H1 (cell line): Measurements from ENCODE around the gene BCL2. TPM values are rescaled to one million over a fixed set of nuclear protein-coding genes. Genes with fewer than 3 reads are reported as not detected.

Source experiments
- CTCF ChIA-PET: fragments of 300-600 bp; sonication (Branson Sonifier 250); formaldehyde crosslinking; loops from one replicate; lab custom pipeline; 2021; ENCODE audit not compliant: partially characterized antibody; lab: Charles Lee
- POLR2A ChIA-PET: fragments of 300-600 bp; sonication (Branson Sonifier 250); formaldehyde crosslinking; loops from one replicate; lab custom pipeline; 2021; ENCODE audit warnings: inconsistent platforms; ENCODE audit not compliant: partially characterized antibody; lab: Charles Lee
- DNase-seq, 2 experiments: peaks; one replicate each; pipeline versions ENCODE4 v3.0.0 to v3.0.0-alpha.2; 2010 to 2022; ENCODE audit warnings: low spot score in 2 of 2, low read depth in 1 of 2, mixed read lengths in 1 of 2
- FAIRE-seq: peaks from 2 replicates; lab custom pipeline; 2011; peaks lifted over from hg19 to GRCh38; lab: Jason Lieb, UNC
- H2AFZ ChIP-seq: 2 replicates; pipeline ENCODE4 v1.8.1; 2012; ENCODE audit warnings: low read length, inconsistent platforms
- H2AK5ac ChIP-seq: 2 replicates; pipeline ENCODE4 v1.6.1; 2013; ENCODE audit warnings: low read depth, low read length
- H2BK120ac ChIP-seq: replicated peaks from 2 replicates; pipeline ENCODE3; 2013; ENCODE audit warnings: low read depth, low read length, inconsistent platforms
- H2BK12ac ChIP-seq: 2 replicates; pipeline ENCODE4 v1.6.1; 2013; ENCODE audit warnings: low read depth, low read length
- H2BK15ac ChIP-seq: 2 replicates; pipeline ENCODE4 v1.6.1; 2013; ENCODE audit warnings: low read length
- H2BK20ac ChIP-seq: 2 replicates; pipeline ENCODE4 v1.6.1; 2013; ENCODE audit warnings: low read length
- H2BK5ac ChIP-seq: 2 replicates; pipeline ENCODE4 v1.6.1; 2013; ENCODE audit warnings: low read depth, low read length
- H3K14ac ChIP-seq: 2 replicates; pipeline ENCODE4 v1.6.1; 2013; ENCODE audit warnings: inconsistent platforms; ENCODE audit not compliant: insufficient read length
- H3K18ac ChIP-seq: 2 replicates; pipeline ENCODE4 v1.6.1; 2013; ENCODE audit warnings: low read length; ENCODE audit errors: extremely low read depth
- H3K23ac ChIP-seq: 2 replicates; pipeline ENCODE4 v1.6.1; 2013; ENCODE audit warnings: inconsistent platforms; ENCODE audit not compliant: insufficient read length
- H3K23me2 ChIP-seq: 2 replicates; pipeline ENCODE4 v1.6.1; 2013; ENCODE audit warnings: low read depth, low read length
- H3K27ac ChIP-seq: 2 replicates; pipeline ENCODE4 v1.6.1; 2011; ENCODE audit warnings: low read depth, low read length, inconsistent platforms
- H3K27me3 ChIP-seq, 4 experiments: replicated peaks in 1 of 4; 1 replicate in 1 of 4; 2 replicates in 3 of 4; pipeline versions ENCODE4 v1.6.1 to v1.8.1; 2011 to 2013; ENCODE audit warnings: low read length in 3 of 4, mild to moderate bottlenecking in 3 of 4, inconsistent platforms in 2 of 4, mixed read lengths in 2 of 4, moderate library complexity in 1 of 4; ENCODE audit not compliant: control insufficient read depth in 3 of 4, insufficient read depth in 3 of 4; ENCODE audit errors: extremely low read depth in 1 of 4
- H3K36me3 ChIP-seq, 4 experiments: 2 replicates each; pipeline versions ENCODE4 v1.6.1 to v1.8.1; 2011 to 2013; ENCODE audit warnings: mild to moderate bottlenecking in 4 of 4, low read length in 3 of 4, moderate library complexity in 2 of 4, control low read depth in 1 of 4, inconsistent platforms in 1 of 4; ENCODE audit not compliant: insufficient read depth in 4 of 4, control insufficient read depth in 2 of 4
- H3K4ac ChIP-seq: replicated peaks from 2 replicates; pipeline ENCODE3; 2013; ENCODE audit warnings: low read length, low read depth, mixed read lengths, inconsistent platforms; ENCODE audit not compliant: insufficient read length
- H3K4me1 ChIP-seq, 4 experiments: replicated peaks in 1 of 4; 1 replicate in 1 of 4; 2 replicates in 3 of 4; pipeline versions ENCODE4 v1.6.1 to v1.8.1; 2011 to 2013; ENCODE audit warnings: low read length in 3 of 4, inconsistent platforms in 2 of 4, mixed read lengths in 1 of 4; ENCODE audit not compliant: insufficient read depth in 4 of 4, control insufficient read depth in 3 of 4
- H3K4me2 ChIP-seq, 2 experiments: 2 replicates each; pipeline versions ENCODE4 v1.6.1 to v1.8.1; 2011 to 2013; ENCODE audit warnings: low read depth in 2 of 2, low read length in 2 of 2, control low read depth in 1 of 2, inconsistent platforms in 1 of 2, mild to moderate bottlenecking in 1 of 2; ENCODE audit not compliant: insufficient read depth in 1 of 2
- H3K4me3 ChIP-seq, 4 experiments: fragments of 200-600, 300-600 bp in 1 of 4; sonication (generic), shearing (Covaris generic), sonication (Bioruptor Twin) in 1 of 4; 2 replicates each; pipeline versions ENCODE4 v1.5.1 to v1.8.1; 2011 to 2016; ENCODE audit warnings: low read length in 4 of 4, low read depth in 3 of 4, control low read depth in 2 of 4, inconsistent platforms in 2 of 4, mild to moderate bottlenecking in 2 of 4, mixed read lengths in 1 of 4, moderate library complexity in 1 of 4; ENCODE audit not compliant: insufficient read depth in 2 of 4; ENCODE audit errors: extremely low read depth in 1 of 4
- H3K56ac ChIP-seq: replicated peaks from 2 replicates; pipeline ENCODE3; 2013; ENCODE audit warnings: low read depth, mild to moderate bottlenecking, mixed read lengths, low read length, inconsistent platforms; ENCODE audit not compliant: insufficient read length
- H3K79me1 ChIP-seq: 2 replicates; pipeline ENCODE4 v1.6.1; 2013; ENCODE audit warnings: low read depth, low read length, control low read depth
- H3K79me2 ChIP-seq, 2 experiments: 2 replicates each; pipeline versions ENCODE4 v1.6.1 to v1.8.1; 2012 to 2013; ENCODE audit warnings: low read length in 2 of 2, mild to moderate bottlenecking in 2 of 2, inconsistent platforms in 1 of 2; ENCODE audit not compliant: insufficient read depth in 2 of 2, control insufficient read depth in 1 of 2
- H3K9ac ChIP-seq, 4 experiments: replicated peaks in 1 of 4; 1 replicate in 1 of 4; 2 replicates in 3 of 4; pipeline versions ENCODE4 v1.6.1 to v1.8.1; 2011 to 2013; ENCODE audit warnings: low read depth in 3 of 4, low read length in 3 of 4, control low read depth in 2 of 4, mild to moderate bottlenecking in 2 of 4, moderate library complexity in 2 of 4, inconsistent platforms in 1 of 4; ENCODE audit errors: extremely low read depth in 1 of 4
- H3K9me3 ChIP-seq, 2 experiments: 2 replicates each; pipeline versions ENCODE4 v1.6.1 to v1.8.1; 2012 to 2013; ENCODE audit warnings: mild to moderate bottlenecking in 2 of 2, moderate library complexity in 2 of 2, control low read depth in 1 of 2, inconsistent platforms in 1 of 2, low read depth in 1 of 2, low read length in 1 of 2, mixed read lengths in 1 of 2; ENCODE audit not compliant: insufficient read depth in 2 of 2
- H4K20me1 ChIP-seq, 2 experiments: replicated peaks in 1 of 2; 2 replicates each; pipeline versions ENCODE3 to v1.8.1; 2011 to 2013; ENCODE audit warnings: inconsistent platforms in 2 of 2, low read length in 2 of 2, mild to moderate bottlenecking in 1 of 2; ENCODE audit not compliant: insufficient read depth in 2 of 2, control insufficient read depth in 1 of 2
- H4K5ac ChIP-seq: 2 replicates; pipeline ENCODE4 v1.6.1; 2013; ENCODE audit warnings: low read length, low read depth, mixed read lengths, inconsistent platforms; ENCODE audit not compliant: insufficient read length
- H4K8ac ChIP-seq: 2 replicates; pipeline ENCODE4 v1.8.0; 2013; ENCODE audit warnings: mild to moderate bottlenecking, moderate library complexity, low read length, inconsistent platforms; ENCODE audit not compliant: insufficient read depth; ENCODE audit errors: extremely low read depth
- H4K91ac ChIP-seq: replicated peaks from 2 replicates; pipeline ENCODE3; 2013; ENCODE audit warnings: low read length, mixed read lengths, inconsistent platforms; ENCODE audit not compliant: insufficient read length
- CBX5 ChIP-seq: fragments of 300-800, 300-1000 bp; sonication (generic); IDR thresholded peaks from 2 replicates; pipeline ENCODE4 v1.7.1; 2016; ENCODE audit warnings: antibody characterized with exemption, low read length, low read depth
- CHD1 ChIP-seq: IDR thresholded peaks from 2 replicates; pipeline ENCODE4 v1.6.1; 2012; ENCODE audit warnings: low read depth, low read length, improper control_type of control experiment
- EGR1 ChIP-seq: IDR thresholded peaks from 2 replicates; pipeline ENCODE4 v1.6.1; 2011; ENCODE audit warnings: low read depth, low read length, borderline replicate concordance
- NANOG ChIP-seq: IDR thresholded peaks from 2 replicates; pipeline ENCODE4 v1.6.1; 2011; ENCODE audit warnings: low read length, low read depth, mild to moderate bottlenecking, inconsistent platforms; ENCODE audit not compliant: insufficient read depth, poor library complexity, severe bottlenecking
- SP1 ChIP-seq: IDR thresholded peaks from 2 replicates; pipeline ENCODE4 v1.6.1; 2011; ENCODE audit warnings: low read depth, low read length
- SP4 ChIP-seq: IDR thresholded peaks from 2 replicates; pipeline ENCODE4 v1.6.1; 2012; ENCODE audit warnings: low read length, inconsistent platforms
- SRF ChIP-seq: IDR thresholded peaks from 2 replicates; pipeline ENCODE4 v1.6.1; 2011; ENCODE audit warnings: mild to moderate bottlenecking, low read depth, low read length, moderate library complexity
- WGBS, 2 experiments: shearing (Covaris generic) in 1 of 2; methylation state at CpG; one replicate each; pipeline versions ENCODE4 v1.1.6 to v1.1.7; 2013 to 2015; ENCODE audit warnings: low lambda C conversion rate in 2 of 2, mixed read lengths in 2 of 2, inconsistent platforms in 1 of 2, low coverage in 1 of 2, missing lambda C conversion rate in 1 of 2; ENCODE audit not compliant: insufficient replicate concordance in 2 of 2, insufficient coverage in 1 of 2, insufficient read length in 1 of 2; ENCODE audit errors: extremely low coverage in 1 of 2, missing lambda C conversion rate in 1 of 2; 5-methylcytosine and 5-hydroxymethylcytosine counted together
- polyA plus RNA-seq, 7 experiments: library from polyadenylated mRNA; depleted of rRNA in 3 of 7; stranded (reverse) in 5 of 7; unstranded in 2 of 7; fragments of >200 nt in 5 of 7; fragments of 200-250 nt in 2 of 7; gene quantifications; 1 replicate in 5 of 7; 2 replicates in 1 of 7; 4 replicates in 1 of 7; pipeline versions ENCODE4 v1.2.1 to v1.2.3, GENCODE V29; 2011 to 2013; ENCODE audit warnings: missing spikeins in 2 of 7, mixed read lengths in 2 of 7
- total RNA-seq: library from RNA; stranded (reverse); fragmentation: NEBNext Ultra II Directional; extraction: Animal tissue kit (Norgen Biotek cat#: 25700); gene quantifications from 2 replicates; pipeline ENCODE4 v1.2.1, GENCODE V29; 2021
- TF ChIP-seq, protein P1 (sequence below): IDR thresholded peaks from 2 replicates; pipeline ENCODE4 v1.6.1; 2012; ENCODE audit warnings: inconsistent platforms

Gene BCL2
- total and polyA plus RNA-seq, 2 of the 8 experiments (the other 6 are each of a cell fraction or from before 2014, with no cell fraction given), result 0.59 to 4.5 TPM

DNA sequence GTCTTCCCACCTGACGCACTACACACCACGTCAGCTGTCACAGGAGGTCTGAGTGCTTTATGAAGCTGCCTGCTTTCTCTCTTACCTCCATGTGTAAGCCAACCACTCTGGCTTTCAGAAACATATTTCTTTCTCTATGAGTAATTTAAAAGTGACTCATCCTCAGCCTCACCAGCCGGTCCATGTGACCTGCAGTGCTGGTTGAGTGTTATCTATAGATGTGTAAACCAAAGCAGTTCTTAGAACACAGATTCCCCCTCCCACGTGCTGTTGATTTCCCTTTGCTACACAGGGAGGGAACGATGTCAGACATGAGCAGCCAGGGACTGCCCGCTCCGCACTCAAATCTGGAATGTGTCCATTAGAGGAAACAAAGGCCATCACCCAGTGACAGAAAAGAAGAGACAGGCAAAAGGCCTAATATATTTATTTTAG is 157.8 kb downstream of the BCL2 start:
- no peak overlapping the region for H2AK5ac ChIP-seq
- H2BK12ac ChIP-seq, result no peak overlapping the region
- H3K9me3 ChIP-seq, result no peaks in the 10 kb centered on the region
- H4K8ac ChIP-seq, result no peak overlapping the region
- no peaks in the 10 kb centered on the region for H4K20me1 ChIP-seq
- no peaks in the 10 kb centered on the region for H3K79me1 ChIP-seq
- no peak overlapping the region for H2BK5ac ChIP-seq
- no peak overlapping the region for H3K23ac ChIP-seq
- ChIA-PET CTCF (interaction anchor here (0.6 to 2.4 kb wide), 6 partner anchors 15 to 165 kb away, joined by 3 to 7 read pairs (median 3); no protein-coding TSS in a partner anchor), POLR2A (no interaction called here)
- H3K9ac ChIP-seq, result no peak overlapping the region
- DNase-seq (no peak), FAIRE-seq (no peak)
- no peak overlapping the region for H2BK120ac ChIP-seq
- no peak overlapping the region for H4K91ac ChIP-seq
- no peak overlapping the region for H2BK15ac ChIP-seq
- no peak overlapping the region for H2AFZ ChIP-seq
- H3K4me3 ChIP-seq, result no peak overlapping the region
- WGBS, 2 experiments, result 83% methylated on average over 7 of the region's 7 CpGs; no CpG with 5 or more reads in 1 of the 2 experiments
- H3K4me2 ChIP-seq, result no peak overlapping the region
- H3K36me3 ChIP-seq, result no peaks in the 10 kb centered on the region
- no peaks in the 10 kb centered on the region for H3K23me2 ChIP-seq
- H3K14ac ChIP-seq, result no peak overlapping the region
- H3K79me2 ChIP-seq, result no peaks in the 10 kb centered on the region
- H3K27me3 ChIP-seq, result no peaks in the 10 kb centered on the region
- no peaks in the 10 kb centered on the region for H3K4me1 ChIP-seq
- no peak overlapping the region for H3K4ac ChIP-seq
- H3K27ac ChIP-seq, result no peak overlapping the region
- no peak overlapping the region for H3K56ac ChIP-seq
- no peak overlapping the region for H3K18ac ChIP-seq
- H4K5ac ChIP-seq, result no peak overlapping the region
- no peak overlapping the region for H2BK20ac ChIP-seq
- no peak for TF ChIP-seq SP4
- no peak for TF ChIP-seq CBX5
- no peak for TF ChIP-seq EGR1
- TF ChIP-seq SRF, result no peak
- no peak for TF ChIP-seq CHD1
- TF ChIP-seq, protein P1, sequence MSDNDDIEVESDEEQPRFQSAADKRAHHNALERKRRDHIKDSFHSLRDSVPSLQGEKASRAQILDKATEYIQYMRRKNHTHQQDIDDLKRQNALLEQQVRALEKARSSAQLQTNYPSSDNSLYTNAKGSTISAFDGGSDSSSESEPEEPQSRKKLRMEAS, result no peak
- TF ChIP-seq SP1, result no peak
- no peak for TF ChIP-seq NANOG
